HG03378 (cell line): ENCODE data around the gene LMX1A.

Experiments used
- ATAC-seq: cut with Tn5 transposase; IDR thresholded peaks from one replicate; pipeline ENCODE4 v1.9.1; 2021; ENCODE audit warnings: mild to moderate bottlenecking, moderate library complexity; ENCODE audit not compliant: unreplicated experiment

Gene LMX1A

GRCh38 chr1:165325460-165326203 lies 30.9 kb downstream of the LMX1A start:
- no peak for ATAC-seq

- no peak for ATAC-seq
These were observed 32.5 kb downstream of the LMX1A start for GRCh38 chr1:165324050-165324449.

GRCh38 chr1:165317612-165318011 lies 38.9 kb downstream of the LMX1A start:
- ATAC-seq: no peak

- no peak for ATAC-seq
These were observed 40.3 kb downstream of the LMX1A start for GRCh38 chr1:165316153-165316772.

GRCh38 chr1:165315481-165315880 lies 41.0 kb downstream of the LMX1A start:
- ATAC-seq: no peak

GRCh38 chr1:165313903-165314302 lies 42.6 kb downstream of the LMX1A start:
- ATAC-seq: no peak

GRCh38 chr1:165312591-165312990 lies 43.9 kb downstream of the LMX1A start:
- no peak for ATAC-seq

GRCh38 chr1:165306543-165307434 lies 49.7 kb downstream of the LMX1A start:
- ATAC-seq: no peak

GRCh38 chr1:165303386-165303785 lies 53.1 kb downstream of the LMX1A start:
- ATAC-seq: no peak

- ATAC-seq: no peak
These were observed 56.1 kb downstream of the LMX1A start for GRCh38 chr1:165300400-165300903.

GRCh38 chr1:165298203-165298820 lies 58.2 kb downstream of the LMX1A start:
- ATAC-seq: no peak

GRCh38 chr1:165296205-165296604 lies 60.3 kb downstream of the LMX1A start:
- no peak for ATAC-seq

- ATAC-seq: no peak
These were observed 66.4 kb downstream of the LMX1A start for GRCh38 chr1:165290148-165290547.

GRCh38 chr1:165289556-165289955 lies 67.0 kb downstream of the LMX1A start:
- ATAC-seq: no peak

- no peak for ATAC-seq
These were observed 68.0 kb downstream of the LMX1A start for GRCh38 chr1:165288350-165289120.

GRCh38 chr1:165287781-165288180 lies 68.7 kb downstream of the LMX1A start:
- ATAC-seq: no peak

- no peak for ATAC-seq
These were observed 69.2 kb downstream of the LMX1A start for GRCh38 chr1:165287329-165287728.

GRCh38 chr1:165284454-165284853 lies 72.1 kb downstream of the LMX1A start:
- no peak for ATAC-seq

- ATAC-seq: no peak
These were observed 75.2 kb downstream of the LMX1A start for GRCh38 chr1:165281207-165281901.

GRCh38 chr1:165279882-165280281 lies 76.6 kb downstream of the LMX1A start:
- no peak for ATAC-seq
